Measurements from ENCODE around the gene EIF4E3.

GRCh38 chr3:71725271-71725991 is at the start of gene EIF4E3:
- no peak for TF ChIP-seq CTCF (IDR thresholded peaks at IDR 0.05)
- no peak for TF ChIP-seq POLR2A (IDR thresholded peaks at IDR 0.05)
